ENCODE data around the gene GOLGA2.

The GOLGA2 gene

GRCh38 chr9:128276574-128277270, 915 bp upstream of the GOLGA2 start:
- H3K27ac Mint-ChIP-seq: peak overlapping the region; percentile 93 to 100
- H3K27me3 Mint-ChIP-seq: no peaks in the 10 kb centered on the region
- H3K4me3 Mint-ChIP-seq: peak overlapping the region; percentile 83 to 95
- H3K4me1 Mint-ChIP-seq: peaks cover 54% of the 10 kb centered on the region
- no peaks in the 10 kb centered on the region for H3K9me3 Mint-ChIP-seq
- ATAC-seq (no peak), DNase-seq (no peak)

GRCh38 chr9:128276008-128276573, 284 bp upstream of the GOLGA2 start, which contains the start of gene SWI5:
Gene SWI5, plus strand, starts transcription at chr9:128276276.
- Mint-ChIP-seq H3K4me1 (peaks cover 54% of the 10 kb centered on the region), H3K4me3 (peak within 1 kb of the TSS; percentile 83 to 95), H3K27me3 (no peaks in the 10 kb centered on the region), H3K9me3 (no peaks in the 10 kb centered on the region), H3K27ac (peak within 1 kb of the TSS; percentile 93 to 100)
- ATAC-seq (peak; percentile 98), DNase-seq (peak; percentile 100)

DNA sequence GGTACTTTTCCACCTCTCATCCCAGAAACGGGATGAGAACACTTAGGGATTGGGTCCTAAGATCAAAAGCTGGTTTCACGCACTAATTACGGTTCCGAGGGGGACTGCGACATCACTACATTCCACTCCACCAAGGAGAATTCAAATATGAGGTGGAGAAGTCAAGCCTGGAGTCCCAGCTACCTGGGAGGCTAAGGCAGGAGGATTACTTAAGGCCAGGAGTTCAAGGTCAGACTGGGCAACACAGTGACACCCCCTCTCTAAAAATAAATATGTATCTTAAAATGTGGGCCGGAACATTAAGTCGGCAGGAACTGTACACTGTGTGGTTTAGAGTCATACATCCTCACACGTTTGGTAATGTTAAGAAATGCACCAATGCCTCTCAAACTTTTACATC, 1.6 kb downstream of the GOLGA2 start:
- H3K27ac Mint-ChIP-seq: no peak overlapping the region
- no peaks in the 10 kb centered on the region for H3K9me3 Mint-ChIP-seq
- no peaks in the 10 kb centered on the region for H3K27me3 Mint-ChIP-seq
- H3K4me3 Mint-ChIP-seq: peak overlapping the region in 1 of 2 donors; percentile 95
- no peak for DNase-seq
- peaks cover 40% of the 10 kb centered on the region for H3K4me1 Mint-ChIP-seq
- no peak for ATAC-seq

DNA sequence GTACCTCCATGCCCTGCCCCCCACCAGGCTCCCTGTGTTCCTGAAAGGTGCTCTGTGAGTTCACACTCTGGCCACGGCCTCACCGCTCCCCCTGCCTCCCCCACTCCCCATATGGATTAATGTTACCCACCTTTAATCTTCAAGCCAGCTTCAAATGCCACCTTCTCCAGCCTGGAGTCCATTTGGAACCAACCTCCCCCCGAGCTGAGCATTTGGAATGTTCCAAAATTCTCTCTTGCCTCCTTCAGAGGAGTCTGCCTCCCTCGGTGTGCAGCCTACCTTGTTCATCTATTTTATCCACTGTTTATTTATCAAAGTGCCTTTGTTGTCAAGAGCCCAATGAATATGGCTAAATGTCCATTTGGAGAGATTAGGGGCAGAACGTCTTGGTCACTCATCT, 4.3 kb downstream of the GOLGA2 start:
- H3K27ac Mint-ChIP-seq: no peak overlapping the region
- H3K4me3 Mint-ChIP-seq: no peak overlapping the region
- no peak for DNase-seq
- ATAC-seq: no peak
- H3K4me1 Mint-ChIP-seq: peaks cover 22% of the 10 kb centered on the region
- H3K9me3 Mint-ChIP-seq: no peaks in the 10 kb centered on the region
- H3K27me3 Mint-ChIP-seq: no peaks in the 10 kb centered on the region

DNA sequence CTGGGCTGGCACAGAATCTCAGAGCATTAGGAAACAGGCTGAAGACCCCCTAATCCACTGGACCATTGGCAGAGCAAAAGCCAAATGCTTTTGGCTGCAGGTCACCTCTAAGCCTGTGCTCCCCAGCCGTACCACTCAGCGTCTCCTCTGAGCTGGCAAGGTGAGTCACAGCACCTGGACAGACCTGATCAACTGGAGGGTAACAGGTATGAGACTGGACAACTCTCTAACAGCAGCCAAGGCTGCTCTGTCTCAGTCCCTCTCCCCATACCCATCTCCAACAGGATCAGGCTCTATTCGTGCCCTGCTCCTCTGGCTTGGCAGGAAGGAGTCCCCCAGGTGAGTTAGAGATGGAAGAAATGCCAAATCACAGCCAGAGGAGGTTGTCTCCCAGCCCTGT, 4.7 kb downstream of the GOLGA2 start:
- H3K4me1 Mint-ChIP-seq: peaks cover 18% of the 10 kb centered on the region
- no peak overlapping the region for H3K4me3 Mint-ChIP-seq
- ATAC-seq (no peak), DNase-seq (no peak)
- H3K27me3 Mint-ChIP-seq: no peaks in the 10 kb centered on the region
- H3K9me3 Mint-ChIP-seq: no peaks in the 10 kb centered on the region
- H3K27ac Mint-ChIP-seq: no peak overlapping the region

GRCh38 chr9:128266868-128267590, 8.8 kb downstream of the GOLGA2 start:
- H3K4me3 Mint-ChIP-seq: no peak overlapping the region
- no peak for DNase-seq
- peak overlapping the region in 1 of 2 donors; percentile 35 for H3K27ac Mint-ChIP-seq
- no peaks in the 10 kb centered on the region for H3K9me3 Mint-ChIP-seq
- ATAC-seq: no peak
- no peaks in the 10 kb centered on the region for H3K4me1 Mint-ChIP-seq
- H3K27me3 Mint-ChIP-seq: no peaks in the 10 kb centered on the region

DNA sequence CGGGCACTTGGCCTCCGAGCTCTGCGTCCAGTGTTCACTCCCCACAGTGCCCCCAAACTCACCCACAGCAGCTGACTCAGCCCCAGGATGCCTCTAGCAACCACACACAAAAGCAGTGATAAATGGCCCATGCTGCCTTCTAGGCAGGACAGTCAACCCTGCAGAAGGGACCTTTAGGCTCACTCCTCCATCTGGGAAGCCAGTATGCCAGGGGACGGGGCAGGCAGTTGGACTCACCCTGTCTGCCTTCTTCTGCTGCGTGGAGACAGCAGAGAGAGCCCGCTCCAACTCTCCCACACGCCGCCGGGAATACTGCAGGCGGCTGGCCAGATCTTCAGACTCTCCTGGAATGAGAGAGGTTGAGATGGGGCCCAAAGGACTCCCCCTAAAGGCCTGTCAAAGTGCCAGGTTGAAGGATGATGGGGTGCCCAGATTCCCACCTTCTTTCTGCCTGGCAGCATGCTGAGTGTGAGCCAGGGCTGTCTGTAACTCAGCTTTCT, 10.4 kb downstream of the GOLGA2 start:
- Mint-ChIP-seq H3K4me1 (no peaks in the 10 kb centered on the region), H3K27me3 (no peaks in the 10 kb centered on the region), H3K9me3 (no peaks in the 10 kb centered on the region), H3K4me3 (no peak overlapping the region), H3K27ac (no peak overlapping the region)
- ATAC-seq (no peak), DNase-seq (no peak)

DNA sequence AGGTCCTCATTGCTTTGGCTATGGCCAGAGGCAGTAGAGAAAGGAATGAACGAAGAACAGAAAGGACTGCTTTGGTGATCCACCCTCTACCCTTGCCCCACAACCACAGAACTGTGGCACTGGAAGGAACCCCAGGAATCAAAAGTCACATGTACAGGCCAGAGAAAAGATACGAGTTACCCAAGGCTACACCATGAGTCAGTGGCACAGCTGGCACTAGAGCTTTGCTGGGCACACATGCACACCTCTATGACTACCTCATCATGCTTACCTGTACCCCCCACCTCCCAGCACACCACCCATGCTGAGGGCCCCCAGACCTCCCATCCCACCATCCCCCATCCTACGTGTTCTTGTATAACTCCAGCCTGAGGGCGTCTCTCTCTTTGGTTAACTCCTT, 13.1 kb downstream of the GOLGA2 start:
- no peak for ATAC-seq
- Mint-ChIP-seq H3K4me1 (no peaks in the 10 kb centered on the region), H3K4me3 (no peak overlapping the region), H3K27ac (peak overlapping the region in 1 of 2 donors; percentile 14), H3K27me3 (no peaks in the 10 kb centered on the region), H3K9me3 (no peaks in the 10 kb centered on the region)
- no peak for DNase-seq

DNA sequence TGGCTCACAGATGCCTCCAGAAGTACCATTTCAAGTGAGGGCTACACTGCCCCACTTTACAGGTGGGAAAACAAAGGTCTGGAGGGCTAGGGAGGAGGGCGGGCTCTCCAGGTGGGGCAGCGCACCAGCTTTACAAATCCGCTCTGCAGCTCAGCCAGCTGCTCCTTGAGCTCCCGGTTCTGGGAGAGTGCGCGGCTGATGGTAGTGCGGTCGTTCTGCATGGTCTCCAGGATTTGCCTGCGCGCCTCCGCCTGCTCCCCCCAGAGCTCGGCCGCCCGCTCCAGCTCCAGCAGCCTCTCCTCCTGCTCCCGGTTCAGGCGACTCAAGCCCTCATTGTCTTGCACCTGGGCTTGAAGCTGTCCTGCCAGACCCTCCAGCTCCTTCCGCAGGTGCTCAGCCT, 15.5 kb downstream of the GOLGA2 start:
- no peak for ATAC-seq
- Mint-ChIP-seq H3K27ac (no peak overlapping the region), H3K9me3 (no peaks in the 10 kb centered on the region), H3K4me1 (no peaks in the 10 kb centered on the region), H3K4me3 (no peak overlapping the region), H3K27me3 (no peaks in the 10 kb centered on the region)
- DNase-seq: no peak

- ATAC-seq (no peak), DNase-seq (no peak)
- Mint-ChIP-seq H3K4me1 (no peaks in the 10 kb centered on the region), H3K4me3 (no peak overlapping the region), H3K27me3 (no peaks in the 10 kb centered on the region), H3K9me3 (no peaks in the 10 kb centered on the region), H3K27ac (no peak overlapping the region)
Observed at GRCh38 chr9:128259156-128259555, 16.7 kb downstream of the GOLGA2 start.

- H3K4me3 Mint-ChIP-seq: no peak overlapping the region
- no peaks in the 10 kb centered on the region for H3K9me3 Mint-ChIP-seq
- ATAC-seq (no peak), DNase-seq (no peak)
- H3K27me3 Mint-ChIP-seq: no peaks in the 10 kb centered on the region
- no peak overlapping the region for H3K27ac Mint-ChIP-seq
- no peaks in the 10 kb centered on the region for H3K4me1 Mint-ChIP-seq
Observed at GRCh38 chr9:128258326-128258725, 17.5 kb downstream of the GOLGA2 start.

GRCh38 chr9:128257907-128258306, 17.9 kb downstream of the GOLGA2 start:
- Mint-ChIP-seq H3K4me1 (no peaks in the 10 kb centered on the region), H3K27ac (no peak overlapping the region), H3K27me3 (no peaks in the 10 kb centered on the region), H3K4me3 (no peak overlapping the region), H3K9me3 (no peaks in the 10 kb centered on the region)
- DNase-seq: no peak
- no peak for ATAC-seq

GRCh38 chr9:128257086-128257825, 18.6 kb downstream of the GOLGA2 start:
- H3K9me3 Mint-ChIP-seq: no peaks in the 10 kb centered on the region
- H3K4me1 Mint-ChIP-seq: no peaks in the 10 kb centered on the region
- no peak overlapping the region for H3K27ac Mint-ChIP-seq
- H3K27me3 Mint-ChIP-seq: peaks cover 3% of the 10 kb centered on the region
- DNase-seq (no peak), ATAC-seq (no peak)
- no peak overlapping the region for H3K4me3 Mint-ChIP-seq

- Mint-ChIP-seq H3K4me1 (peaks cover 8% of the 10 kb centered on the region), H3K4me3 (no peak overlapping the region), H3K9me3 (no peaks in the 10 kb centered on the region), H3K27me3 (peaks cover 18% of the 10 kb centered on the region), H3K27ac (no peak overlapping the region)
- ATAC-seq (peak; percentile 37), DNase-seq (peak; percentile 51)
Observed at GRCh38 chr9:128254855-128255759, 20.7 kb downstream of the GOLGA2 start.

- no peak for ATAC-seq
- Mint-ChIP-seq H3K27ac (no peak overlapping the region), H3K27me3 (peaks cover 18% of the 10 kb centered on the region), H3K4me3 (no peak overlapping the region), H3K9me3 (no peaks in the 10 kb centered on the region), H3K4me1 (peaks cover 14% of the 10 kb centered on the region)
- no peak for DNase-seq
Observed at GRCh38 chr9:128254362-128254761, 21.4 kb downstream of the GOLGA2 start.

Measured in stimulated activated naive CD8-positive, alpha-beta T cell treated with anti-CD3 and anti-CD28 coated beads, Interleukin-15, amount 100 ng/mL, for 72 hours (primary cell).